Endothelial cell of umbilical vein (primary cell): ENCODE results near the gene KCNH8. TPM values are rescaled to one million over a fixed set of nuclear protein-coding genes. Genes with fewer than 3 reads are reported as not detected.

Experiments used
- BruUV-seq: library from RNA; stranded (reverse); fragments of 400-500 nt; replicated peaks from 2 replicates; lab custom pipeline; 2021; lab: Mats Ljungman, UMichigan
- CTCF ChIA-PET: fragments of 300-600, 350-600 bp; sonication (Branson Sonifier 250); formaldehyde crosslinking; loops from one replicate; lab custom pipeline; 2021; ENCODE audit warnings: antibody characterized with exemption, inconsistent platforms; lab: Charles Lee
- POLR2A ChIA-PET: fragments of 300-600, 350-600 bp; sonication (Branson Sonifier 250); formaldehyde crosslinking; loops from one replicate; lab custom pipeline; 2021; ENCODE audit warnings: antibody characterized with exemption, inconsistent platforms; lab: Charles Lee
- DNase-seq: peaks from one replicate; pipeline ENCODE4 v3.0.0-alpha.2; 2011; ENCODE audit warnings: low read depth, low spot score
- FAIRE-seq: peaks from 2 replicates; lab custom pipeline; 2011; peaks lifted over from hg19 to GRCh38; lab: Jason Lieb, UNC
- H2AFZ ChIP-seq: 2 replicates; pipeline ENCODE4 v1.6.0; 2012; ENCODE audit warnings: low read depth, low read length, control low read depth, inconsistent platforms
- H3K27ac ChIP-seq: 2 replicates; pipeline ENCODE4 v1.5.1; 2011; ENCODE audit warnings: low read depth, mild to moderate bottlenecking, control low read depth, low read length, moderate library complexity; ENCODE audit not compliant: insufficient read depth
- H3K27me3 ChIP-seq, 2 experiments: 2 replicates each; pipeline versions ENCODE4 v1.6.0 to v1.6.1; 2011; ENCODE audit warnings: low read length in 2 of 2, mixed read lengths in 1 of 2; ENCODE audit not compliant: control insufficient read depth in 2 of 2, insufficient read depth in 2 of 2
- H3K36me3 ChIP-seq, 2 experiments: 2 replicates in 1 of 2; 3 replicates in 1 of 2; pipeline ENCODE4 v1.5.1; 2011; ENCODE audit warnings: low read length in 2 of 2, mild to moderate bottlenecking in 1 of 2, moderate library complexity in 1 of 2; ENCODE audit not compliant: control insufficient read depth in 2 of 2, insufficient read depth in 2 of 2; ENCODE audit errors: extremely low read depth in 1 of 2
- H3K4me1 ChIP-seq: 3 replicates; pipeline ENCODE4 v1.5.1; 2011; ENCODE audit warnings: mild to moderate bottlenecking, low read length; ENCODE audit not compliant: control insufficient read depth, insufficient read depth; ENCODE audit errors: extremely low read depth
- H3K4me2 ChIP-seq: 2 replicates; pipeline ENCODE4 v1.6.1; 2011; ENCODE audit warnings: low read length, control low read depth, mixed read lengths; ENCODE audit not compliant: insufficient read depth
- H3K4me3 ChIP-seq, 3 experiments: fragments of 200-600 bp in 1 of 3; sonication (generic), shearing (Covaris generic) in 1 of 3; replicated peaks in 1 of 3; 2 replicates each; pipeline ENCODE4 v1.5.1; 2011 to 2016; ENCODE audit warnings: control low read depth in 3 of 3, low read length in 3 of 3, mild to moderate bottlenecking in 2 of 3, inconsistent platforms in 1 of 3, low read depth in 1 of 3, moderate library complexity in 1 of 3; ENCODE audit not compliant: insufficient read depth in 1 of 3
- H3K79me2 ChIP-seq: 2 replicates; pipeline ENCODE4 v1.6.0; 2012; ENCODE audit warnings: low read length, inconsistent platforms; ENCODE audit not compliant: control insufficient read depth, insufficient read depth
- H3K9ac ChIP-seq: replicated peaks from 2 replicates; pipeline ENCODE3; 2011; ENCODE audit warnings: low read length, control low read depth; ENCODE audit not compliant: insufficient read depth; ENCODE audit errors: extremely low read depth
- H3K9me1 ChIP-seq: replicated peaks from 3 replicates; pipeline ENCODE4 v1.6.0; 2011; ENCODE audit warnings: mild to moderate bottlenecking, low read length; ENCODE audit not compliant: control insufficient read depth, insufficient read depth; ENCODE audit errors: extremely low read depth
- H3K9me3 ChIP-seq: replicated peaks from 2 replicates; pipeline ENCODE4 v1.5.1; 2012; ENCODE audit warnings: low read length, inconsistent platforms; ENCODE audit not compliant: control insufficient read depth, insufficient read depth
- H4K20me1 ChIP-seq: replicated peaks from 2 replicates; pipeline ENCODE3; 2011; ENCODE audit warnings: mild to moderate bottlenecking, low read length; ENCODE audit not compliant: control insufficient read depth, insufficient read depth; ENCODE audit errors: extremely low read depth
- EZH2 ChIP-seq: IDR thresholded peaks from 2 replicates; pipeline ENCODE4 v1.6.1; 2012; ENCODE audit warnings: borderline replicate concordance, low read depth, mild to moderate bottlenecking, moderate library complexity, low read length, inconsistent platforms; ENCODE audit not compliant: severe bottlenecking
- FOS ChIP-seq: IDR thresholded peaks from 2 replicates; pipeline ENCODE4 v1.6.1; 2011; ENCODE audit warnings: mild to moderate bottlenecking, low read length, moderate library complexity, borderline replicate concordance; ENCODE audit not compliant: insufficient read depth
- GATA2 ChIP-seq: IDR thresholded peaks from 2 replicates; pipeline ENCODE4 v1.7.0; 2011; ENCODE audit warnings: low read depth, mild to moderate bottlenecking, moderate library complexity, mixed read lengths, low read length; ENCODE audit not compliant: insufficient read length, insufficient read depth
- JUN ChIP-seq: IDR thresholded peaks from 2 replicates; pipeline ENCODE4 v1.6.1; 2011; ENCODE audit warnings: borderline replicate concordance, low read depth; ENCODE audit not compliant: insufficient read length, insufficient read depth
- MYC ChIP-seq: IDR thresholded peaks from one replicate; pipeline ENCODE4 v1.6.1; 2011; ENCODE audit warnings: mild to moderate bottlenecking, low read depth, low read length
- POLR2A ChIP-seq: IDR thresholded peaks from 2 replicates; pipeline ENCODE4 v1.6.1; 2012; ENCODE audit warnings: low read depth, mild to moderate bottlenecking, control low read depth, low read length
- POLR2AphosphoS5 ChIP-seq: IDR thresholded peaks from 2 replicates; pipeline ENCODE4 v1.6.1; 2012; ENCODE audit warnings: low read depth, mild to moderate bottlenecking, control low read depth, low read length, moderate library complexity; ENCODE audit not compliant: insufficient read depth
- dilution Hi-C: fragments of 300-500 bp; cut with MboI; formaldehyde crosslinking; loops from one replicate; pipeline ENCODE4 v1.15.0; 2019; ENCODE audit warnings: low sequenced_read_pairs; ENCODE audit not compliant: extremely low pct_ligation_motif_present
- intact Hi-C: fragments of 100-400 bp; cut with micrococcal nuclease; formaldehyde crosslinking; loops from one replicate; pipeline ENCODE4 v1.10.0; 2022
- polyA plus RNA-seq, 4 experiments: library from polyadenylated mRNA; depleted of rRNA in 3 of 4; stranded (reverse) in 3 of 4; unstranded in 1 of 4; fragments of >200 nt; gene quantifications; 2 replicates each; pipeline versions ENCODE4 v1.2.1 to v1.2.3, GENCODE V29; 2011 to 2012; ENCODE audit warnings: missing spikeins in 1 of 4
- total RNA-seq: library from RNA; stranded (reverse); gene quantifications from 2 replicates; pipeline ENCODE4 v1.2.3, GENCODE V29; 2021
- TF ChIP-seq, protein P1 (sequence below), 2 donors: IDR thresholded peaks; 1 replicate in 1 of 2; 2 replicates in 1 of 2; pipeline ENCODE4 v1.5.1; 2011; ENCODE audit warnings: low read length in 2 of 2, mild to moderate bottlenecking in 2 of 2, moderate library complexity in 2 of 2, control low read depth in 1 of 2, inconsistent platforms in 1 of 2, low read depth in 1 of 2; ENCODE audit not compliant: insufficient read depth in 1 of 2; ENCODE audit errors: extremely low read depth in 1 of 2
- TF ChIP-seq, protein P2 (sequence below): IDR thresholded peaks from 2 replicates; pipeline ENCODE4 v1.6.1; 2011; ENCODE audit not compliant: insufficient read depth, insufficient read length

The KCNH8 gene
- total and polyA plus RNA-seq, 2 donors (not counting 3 experiments of a cell fraction or from before 2014, with no cell fraction given), result not detected

DNA sequence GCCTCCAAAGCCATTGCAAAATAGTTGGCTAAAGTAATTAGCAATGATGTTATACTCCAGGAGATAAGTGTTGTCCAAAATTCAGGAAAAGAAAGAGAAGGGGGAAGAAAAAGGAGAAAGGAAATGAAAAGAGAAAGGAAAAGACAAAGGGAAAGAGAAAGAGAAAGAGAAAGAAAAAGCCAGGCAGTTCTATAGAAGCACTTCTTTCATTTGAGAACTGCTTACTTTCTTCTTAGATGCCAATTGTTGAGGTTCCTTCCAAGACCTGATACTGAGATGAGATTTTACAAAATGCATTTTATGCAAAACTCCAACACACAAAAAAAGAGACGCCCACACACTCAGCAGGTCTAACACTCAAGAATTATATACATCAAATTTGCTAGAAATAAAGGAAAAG lies 298.4 kb downstream of the KCNH8 start:
- H3K4me3 ChIP-seq, result no peak overlapping the region
- H3K9me3 ChIP-seq, result peaks cover 4% of the 10 kb centered on the region
- no peak overlapping the region for H2AFZ ChIP-seq
- TF ChIP-seq, protein P1, sequence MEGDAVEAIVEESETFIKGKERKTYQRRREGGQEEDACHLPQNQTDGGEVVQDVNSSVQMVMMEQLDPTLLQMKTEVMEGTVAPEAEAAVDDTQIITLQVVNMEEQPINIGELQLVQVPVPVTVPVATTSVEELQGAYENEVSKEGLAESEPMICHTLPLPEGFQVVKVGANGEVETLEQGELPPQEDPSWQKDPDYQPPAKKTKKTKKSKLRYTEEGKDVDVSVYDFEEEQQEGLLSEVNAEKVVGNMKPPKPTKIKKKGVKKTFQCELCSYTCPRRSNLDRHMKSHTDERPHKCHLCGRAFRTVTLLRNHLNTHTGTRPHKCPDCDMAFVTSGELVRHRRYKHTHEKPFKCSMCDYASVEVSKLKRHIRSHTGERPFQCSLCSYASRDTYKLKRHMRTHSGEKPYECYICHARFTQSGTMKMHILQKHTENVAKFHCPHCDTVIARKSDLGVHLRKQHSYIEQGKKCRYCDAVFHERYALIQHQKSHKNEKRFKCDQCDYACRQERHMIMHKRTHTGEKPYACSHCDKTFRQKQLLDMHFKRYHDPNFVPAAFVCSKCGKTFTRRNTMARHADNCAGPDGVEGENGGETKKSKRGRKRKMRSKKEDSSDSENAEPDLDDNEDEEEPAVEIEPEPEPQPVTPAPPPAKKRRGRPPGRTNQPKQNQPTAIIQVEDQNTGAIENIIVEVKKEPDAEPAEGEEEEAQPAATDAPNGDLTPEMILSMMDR (IDR thresholded peaks at IDR 0.05; ENCODE audit: extremely low read depth in 1 of 2, insufficient read depth in 1 of 2, low read depth in 1 of 2, low read length in 2 of 2), result no peak
- no peak for TF ChIP-seq JUN
- no peak for TF ChIP-seq MYC
- no peak for TF ChIP-seq FOS
- no peak for TF ChIP-seq GATA2
- no peak for TF ChIP-seq POLR2AphosphoS5
- no peak for TF ChIP-seq POLR2A
- TF ChIP-seq, protein P2, sequence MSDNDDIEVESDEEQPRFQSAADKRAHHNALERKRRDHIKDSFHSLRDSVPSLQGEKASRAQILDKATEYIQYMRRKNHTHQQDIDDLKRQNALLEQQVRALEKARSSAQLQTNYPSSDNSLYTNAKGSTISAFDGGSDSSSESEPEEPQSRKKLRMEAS, result no peak
- TF ChIP-seq EZH2, result no peak
- dilution Hi-C loops, result no loop called here
- no peaks in the 10 kb centered on the region for H3K4me1 ChIP-seq
- ChIA-PET CTCF (no interaction called here), POLR2A (no interaction called here)
- no peak for DNase-seq
- intact Hi-C loops, result no loop called here
- H3K4me2 ChIP-seq, result no peak overlapping the region
- no peak overlapping the region for H3K27ac ChIP-seq
- no peaks in the 10 kb centered on the region for H3K79me2 ChIP-seq
- no peaks in the 10 kb centered on the region for H3K27me3 ChIP-seq
- H3K9me1 ChIP-seq, result no peaks in the 10 kb centered on the region
- no TSS peak for BruUV-seq
- FAIRE-seq, result no peak
- H3K36me3 ChIP-seq, result no peaks in the 10 kb centered on the region
- no peaks in the 10 kb centered on the region for H4K20me1 ChIP-seq
- no peak overlapping the region for H3K9ac ChIP-seq
